A673 (cell line): ENCODE measurements around the gene TPO.
"Not testable (repeated sequence)": the region's sequence is repeated elsewhere in the genome, so short reads cannot be mapped to it uniquely, and the experiment has no call there.

Experiments
- EZH2 ChIP-seq: fragments of 200-600 bp; sonication (generic); IDR thresholded peaks from 2 replicates; pipeline ENCODE4 v1.6.1; 2017; ENCODE audit warnings: borderline replicate concordance, low read depth, mild to moderate bottlenecking, mixed read lengths, antibody characterized with exemption, low read length; ENCODE audit not compliant: poor library complexity, severe bottlenecking
- TF ChIP-seq, protein P1 (sequence below): fragments of 300-800, 200-600 bp; sonication (generic); conservative IDR thresholded peaks from 2 replicates; pipeline ENCODE4 v1.5.1; 2017; ENCODE audit warnings: low read depth, mild to moderate bottlenecking, antibody characterized with exemption, low read length, moderate library complexity, mixed read lengths

DNA sequence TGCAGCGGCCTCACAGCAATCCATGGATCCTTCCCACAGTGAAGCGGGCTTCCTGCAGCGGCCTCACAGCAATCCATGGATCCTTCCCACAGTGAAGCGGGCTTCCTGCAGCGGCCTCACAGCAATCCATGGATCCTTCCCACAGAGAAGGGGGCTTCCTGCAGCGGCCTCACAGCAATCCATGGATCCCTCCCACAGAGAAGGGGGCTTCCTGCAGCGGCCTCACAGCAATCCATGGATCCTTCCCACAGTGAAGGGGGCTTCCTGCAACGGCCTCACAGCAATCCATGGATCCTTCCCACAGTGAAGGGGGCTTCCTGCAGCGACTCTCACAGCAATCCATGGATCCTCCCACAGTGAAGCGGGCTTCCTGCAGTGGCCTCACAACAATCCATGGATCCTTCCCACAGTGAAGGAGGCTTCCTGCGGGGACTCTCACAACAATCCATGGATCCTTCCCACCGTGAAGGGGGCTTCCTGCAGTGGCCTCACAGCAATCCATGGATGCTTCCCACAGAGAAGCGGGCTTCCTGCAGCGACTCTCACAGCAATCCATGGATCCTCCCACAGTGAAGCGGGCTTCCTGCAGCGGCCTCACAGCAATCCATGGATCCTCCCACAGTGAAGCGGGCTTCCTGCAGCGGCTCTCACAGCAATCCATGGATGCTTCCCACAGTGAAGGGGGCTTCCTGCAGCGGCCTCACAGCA lies 168.1 kb downstream of the TPO start:
- TF ChIP-seq, protein P1, sequence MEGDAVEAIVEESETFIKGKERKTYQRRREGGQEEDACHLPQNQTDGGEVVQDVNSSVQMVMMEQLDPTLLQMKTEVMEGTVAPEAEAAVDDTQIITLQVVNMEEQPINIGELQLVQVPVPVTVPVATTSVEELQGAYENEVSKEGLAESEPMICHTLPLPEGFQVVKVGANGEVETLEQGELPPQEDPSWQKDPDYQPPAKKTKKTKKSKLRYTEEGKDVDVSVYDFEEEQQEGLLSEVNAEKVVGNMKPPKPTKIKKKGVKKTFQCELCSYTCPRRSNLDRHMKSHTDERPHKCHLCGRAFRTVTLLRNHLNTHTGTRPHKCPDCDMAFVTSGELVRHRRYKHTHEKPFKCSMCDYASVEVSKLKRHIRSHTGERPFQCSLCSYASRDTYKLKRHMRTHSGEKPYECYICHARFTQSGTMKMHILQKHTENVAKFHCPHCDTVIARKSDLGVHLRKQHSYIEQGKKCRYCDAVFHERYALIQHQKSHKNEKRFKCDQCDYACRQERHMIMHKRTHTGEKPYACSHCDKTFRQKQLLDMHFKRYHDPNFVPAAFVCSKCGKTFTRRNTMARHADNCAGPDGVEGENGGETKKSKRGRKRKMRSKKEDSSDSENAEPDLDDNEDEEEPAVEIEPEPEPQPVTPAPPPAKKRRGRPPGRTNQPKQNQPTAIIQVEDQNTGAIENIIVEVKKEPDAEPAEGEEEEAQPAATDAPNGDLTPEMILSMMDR: not testable (repeated sequence)
- not testable (repeated sequence) for TF ChIP-seq EZH2
